BLaER1 (cell line): ENCODE measurements around the gene OR5D14.

Experiments
- H3K27ac ChIP-seq: shearing (Covaris generic); formaldehyde crosslinking; 2 replicates; pipeline ENCODE4 v1.8.1; 2022
- H3K27me3 ChIP-seq: shearing (Covaris generic); formaldehyde crosslinking; 2 replicates; pipeline ENCODE4 v1.8.1; 2022
- H3K36me3 ChIP-seq: shearing (Covaris generic); formaldehyde crosslinking; 2 replicates; pipeline ENCODE4 v1.8.1; 2022
- H3K4me1 ChIP-seq: shearing (Covaris generic); formaldehyde crosslinking; 2 replicates; pipeline ENCODE4 v1.8.1; 2022
- H3K4me2 ChIP-seq: shearing (Covaris generic); formaldehyde crosslinking; 2 replicates; pipeline ENCODE4 v1.8.1; 2022
- H3K4me3 ChIP-seq: shearing (Covaris generic); formaldehyde crosslinking; 2 replicates; pipeline ENCODE4 v1.8.1; 2022
- H3K9ac ChIP-seq: shearing (Covaris generic); formaldehyde crosslinking; 2 replicates; pipeline ENCODE4 v1.8.1; 2022
- H3K9me3 ChIP-seq: shearing (Covaris generic); formaldehyde crosslinking; 2 replicates; pipeline ENCODE4 v1.8.1; 2022
- H4K20me1 ChIP-seq: shearing (Covaris generic); formaldehyde crosslinking; 2 replicates; pipeline ENCODE4 v1.8.1; 2022
- Cebpa-rat ChIP-seq: shearing (Covaris generic); IDR thresholded peaks from 2 replicates; pipeline ENCODE4 v1.8.1; 2022

Gene OR5D14

GRCh38 chr11:55795256-55795655 lies at the start of gene OR5D14:
Gene OR5D14, plus strand, starts transcription at chr11:55795556. Its CDS starts 0 bp downstream, at chr11:55795556.
- H3K4me1 ChIP-seq = no peaks in the 10 kb centered on the region
- no peak within 1 kb of the TSS for H3K9ac ChIP-seq
- H3K9me3 ChIP-seq = no peaks in the 10 kb centered on the region
- no peaks in the 10 kb centered on the region for H3K27me3 ChIP-seq
- H3K4me3 ChIP-seq = no peak within 1 kb of the TSS
- no peak within 1 kb of the TSS for H3K4me2 ChIP-seq
- H3K27ac ChIP-seq = no peak within 1 kb of the TSS
- no peaks in the 10 kb centered on the region for H3K36me3 ChIP-seq
- no peak for TF ChIP-seq Cebpa-rat
- no peaks in the 10 kb centered on the region for H4K20me1 ChIP-seq

GRCh38 chr11:55773138-55773537 lies 22.2 kb upstream of the OR5D14 start, which contains the start of gene OR5D13:
Gene OR5D13, plus strand, starts transcription at chr11:55773438. Its CDS starts 0 bp downstream, at chr11:55773438.
- Histone ChIP-seq H3K27me3 (no peaks in the 10 kb centered on the region), H4K20me1 (no peaks in the 10 kb centered on the region), H3K27ac (no peak within 1 kb of the TSS), H3K4me1 (no peaks in the 10 kb centered on the region), H3K9ac (no peak within 1 kb of the TSS), H3K4me2 (no peak within 1 kb of the TSS), H3K4me3 (no peak within 1 kb of the TSS), H3K9me3 (no peaks in the 10 kb centered on the region), H3K36me3 (no peaks in the 10 kb centered on the region)
- no peak for TF ChIP-seq Cebpa-rat

GRCh38 chr11:55791606-55792005 lies 3.8 kb upstream of the OR5D14 start:
- Histone ChIP-seq H3K9me3 (no peaks in the 10 kb centered on the region), H3K4me2 (no peak overlapping the region)
- TF ChIP-seq Cebpa-rat = no peak

GRCh38 chr11:55793321-55793720 lies 2.0 kb upstream of the OR5D14 start:
- no peak overlapping the region for H3K27ac ChIP-seq
- no peaks in the 10 kb centered on the region for H3K9me3 ChIP-seq
- no peaks in the 10 kb centered on the region for H3K27me3 ChIP-seq
- no peaks in the 10 kb centered on the region for H4K20me1 ChIP-seq
- TF ChIP-seq Cebpa-rat = no peak
- H3K36me3 ChIP-seq = no peaks in the 10 kb centered on the region
- no peak overlapping the region for H3K4me3 ChIP-seq
- no peak overlapping the region for H3K9ac ChIP-seq
- no peaks in the 10 kb centered on the region for H3K4me1 ChIP-seq
- H3K4me2 ChIP-seq = no peak overlapping the region

More at GRCh38 chr11:55791606-55792005, 3.8 kb upstream of the OR5D14 start:
- Histone ChIP-seq H3K27me3 (no peaks in the 10 kb centered on the region), H4K20me1 (no peaks in the 10 kb centered on the region), H3K9ac (no peak overlapping the region), H3K4me3 (no peak overlapping the region), H3K4me1 (no peaks in the 10 kb centered on the region), H3K27ac (no peak overlapping the region), H3K36me3 (no peaks in the 10 kb centered on the region)

- TF ChIP-seq Cebpa-rat = no peak
- Histone ChIP-seq H4K20me1 (no peaks in the 10 kb centered on the region), H3K27me3 (no peaks in the 10 kb centered on the region), H3K4me3 (no peak overlapping the region), H3K9me3 (peaks cover 20% of the 10 kb centered on the region), H3K36me3 (no peaks in the 10 kb centered on the region), H3K27ac (no peak overlapping the region), H3K9ac (no peak overlapping the region), H3K4me1 (no peaks in the 10 kb centered on the region), H3K4me2 (no peak overlapping the region)
Observed at GRCh38 chr11:55806248-55806647, 10.9 kb downstream of the OR5D14 start.

GRCh38 chr11:55811067-55811466 lies 15.7 kb downstream of the OR5D14 start, which contains the start of gene OR5L1:
Gene OR5L1, plus strand, starts transcription at chr11:55811367. Its CDS starts 100 bp downstream, at chr11:55811467.
- H3K27ac ChIP-seq = no peak within 1 kb of the TSS
- H3K27me3 ChIP-seq = no peaks in the 10 kb centered on the region
- no peaks in the 10 kb centered on the region for H3K4me1 ChIP-seq
- peaks cover 11% of the 10 kb centered on the region for H3K9me3 ChIP-seq
- no peaks in the 10 kb centered on the region for H4K20me1 ChIP-seq
- TF ChIP-seq Cebpa-rat = no peak
- H3K36me3 ChIP-seq = no peaks in the 10 kb centered on the region
- no peak within 1 kb of the TSS for H3K4me2 ChIP-seq
- no peak within 1 kb of the TSS for H3K9ac ChIP-seq
- H3K4me3 ChIP-seq = no peak within 1 kb of the TSS

- Histone ChIP-seq H3K4me3 (no peak within 1 kb of the TSS), H3K9me3 (no peaks in the 10 kb centered on the region), H3K36me3 (no peaks in the 10 kb centered on the region), H3K9ac (no peak within 1 kb of the TSS), H3K27ac (no peak within 1 kb of the TSS), H3K4me1 (no peaks in the 10 kb centered on the region), H3K27me3 (no peaks in the 10 kb centered on the region), H4K20me1 (no peaks in the 10 kb centered on the region), H3K4me2 (no peak within 1 kb of the TSS)
- no peak for TF ChIP-seq Cebpa-rat
Observed at GRCh38 chr11:55819330-55819729, 24.0 kb downstream of the OR5D14 start, which contains the start of gene OR5D18. Gene OR5D18, plus strand, starts transcription at chr11:55819630. Its CDS starts 0 bp downstream, at chr11:55819630.

GRCh38 chr11:55826919-55827318 lies 31.6 kb downstream of the OR5D14 start, which contains the start of gene OR5L2:
Gene OR5L2, plus strand, starts transcription at chr11:55827219. Its CDS starts 0 bp downstream, at chr11:55827219.
- Histone ChIP-seq H3K4me2 (no peak within 1 kb of the TSS), H3K9ac (no peak within 1 kb of the TSS), H3K27me3 (no peaks in the 10 kb centered on the region), H3K36me3 (no peaks in the 10 kb centered on the region), H3K9me3 (no peaks in the 10 kb centered on the region), H3K4me3 (no peak within 1 kb of the TSS), H3K4me1 (no peaks in the 10 kb centered on the region), H4K20me1 (no peaks in the 10 kb centered on the region), H3K27ac (no peak within 1 kb of the TSS)
- TF ChIP-seq Cebpa-rat = no peak

GRCh38 chr11:55838452-55838851 lies 43.1 kb downstream of the OR5D14 start, which contains the start of gene OR5D16:
Gene OR5D16, plus strand, starts transcription at chr11:55838752. Its CDS starts 0 bp downstream, at chr11:55838752.
- Histone ChIP-seq H3K36me3 (no peaks in the 10 kb centered on the region), H3K4me3 (no peak within 1 kb of the TSS), H3K9me3 (peaks cover 5% of the 10 kb centered on the region; the same call in 1 of the 2 replicates), H4K20me1 (no peaks in the 10 kb centered on the region), H3K4me2 (no peak within 1 kb of the TSS), H3K27ac (no peak within 1 kb of the TSS), H3K9ac (no peak within 1 kb of the TSS), H3K27me3 (no peaks in the 10 kb centered on the region), H3K4me1 (no peaks in the 10 kb centered on the region)
- no peak for TF ChIP-seq Cebpa-rat
